HG03432 (cell line): ENCODE data around the gene HCK.

ENCODE experiments used
- ATAC-seq: cut with Tn5 transposase; IDR thresholded peaks from one replicate; pipeline ENCODE4 v1.9.1; 2021; ENCODE audit warnings: mild to moderate bottlenecking, moderate library complexity; ENCODE audit not compliant: unreplicated experiment

HCK gene

GRCh38 chr20:32052090-32052777, at the start of gene HCK:
TSS of gene HCK (plus strand) at chr20:32052242.
- ATAC-seq = peak; percentile 60

- ATAC-seq = no peak
Observed at GRCh38 chr20:32003325-32003724, 48.7 kb upstream of the HCK start.

- no peak for ATAC-seq
Observed at GRCh38 chr20:32004963-32005362, 47.1 kb upstream of the HCK start.

- no peak for ATAC-seq
Observed at GRCh38 chr20:32006053-32006452, 46.0 kb upstream of the HCK start.

GRCh38 chr20:32006841-32007786, 44.9 kb upstream of the HCK start:
- no peak for ATAC-seq

- no peak for ATAC-seq
Observed at GRCh38 chr20:32007787-32008616, 44.0 kb upstream of the HCK start.

GRCh38 chr20:32009564-32009963, 42.5 kb upstream of the HCK start:
- no peak for ATAC-seq

- ATAC-seq = no peak
Observed at GRCh38 chr20:32010101-32010500, 41.9 kb upstream of the HCK start, which contains the start of gene CCM2L. TSS of gene CCM2L (plus strand) at chr20:32010438. CDS start at chr20:32010455, 17 bp downstream.

- ATAC-seq = no peak
Observed at GRCh38 chr20:32010666-32011065, 41.4 kb upstream of the HCK start.

- no peak for ATAC-seq
Observed at GRCh38 chr20:32012159-32012688, 39.8 kb upstream of the HCK start.

- no peak for ATAC-seq
Observed at GRCh38 chr20:32013326-32013725, 38.7 kb upstream of the HCK start.

GRCh38 chr20:32017711-32018251, 34.3 kb upstream of the HCK start:
- ATAC-seq = peak; percentile 17

- ATAC-seq = peak; percentile 47
Observed at GRCh38 chr20:32018269-32019155, 33.5 kb upstream of the HCK start.

- peak; percentile 16 for ATAC-seq
Observed at GRCh38 chr20:32019156-32019510, 32.9 kb upstream of the HCK start.

- no peak for ATAC-seq
Observed at GRCh38 chr20:32019563-32020463, 32.2 kb upstream of the HCK start.

- no peak for ATAC-seq
Observed at GRCh38 chr20:32021091-32021490, 31.0 kb upstream of the HCK start.

- no peak for ATAC-seq
Observed at GRCh38 chr20:32024683-32025295, 27.3 kb upstream of the HCK start.

GRCh38 chr20:32027643-32028042, 24.4 kb upstream of the HCK start:
- ATAC-seq = no peak
